ENCODE measurements around the gene MINDY4.

Gene MINDY4

GRCh38 chr7:30736291-30736690 lies 34.9 kb upstream of the MINDY4 start:
- Histone ChIP-seq H3K36me3 (replicated peaks) (no peaks in the 10 kb centered on the region), H3K27ac (no peak overlapping the region), H3K4me3 (ENCODE audit: low read depth, low read length) (no peak overlapping the region), H3K27me3 (replicated peaks) (peaks cover 1% of the 10 kb centered on the region)
- DNase-seq = no peak
- no peak for TF ChIP-seq CTCF (IDR thresholded peaks at IDR 0.05; ENCODE audit: low read depth, low read length, missing control alignments)
- in situ Hi-C loops (cut with HindIII; ENCODE audit: low pct_ligation_motif_present, low sequenced_read_pairs) = no loop called here

GRCh38 chr7:30738026-30738915 lies 32.9 kb upstream of the MINDY4 start:
- TF ChIP-seq CTCF (IDR thresholded peaks at IDR 0.05; ENCODE audit: low read depth, low read length, missing control alignments) = no peak
- in situ Hi-C loops (cut with HindIII; ENCODE audit: low pct_ligation_motif_present, low sequenced_read_pairs) = no loop called here
- no peaks in the 10 kb centered on the region for H3K36me3 ChIP-seq (replicated peaks)
- no peak overlapping the region for H3K4me3 ChIP-seq (ENCODE audit: low read depth, low read length)
- no peaks in the 10 kb centered on the region for H3K27me3 ChIP-seq (replicated peaks)
- DNase-seq = no peak
- H3K27ac ChIP-seq = no peak overlapping the region

GRCh38 chr7:30739691-30740090 lies 31.5 kb upstream of the MINDY4 start:
- Histone ChIP-seq H3K36me3 (replicated peaks) (no peaks in the 10 kb centered on the region), H3K4me3 (ENCODE audit: low read depth, low read length) (no peak overlapping the region), H3K27ac (no peak overlapping the region), H3K27me3 (replicated peaks) (no peaks in the 10 kb centered on the region)
- no peak for DNase-seq
- no peak for TF ChIP-seq CTCF (IDR thresholded peaks at IDR 0.05; ENCODE audit: low read depth, low read length, missing control alignments)
- in situ Hi-C loops (cut with HindIII; ENCODE audit: low pct_ligation_motif_present, low sequenced_read_pairs) = no loop called here

- H3K4me3 ChIP-seq (ENCODE audit: low read depth, low read length) = no peak overlapping the region
- H3K27ac ChIP-seq = no peak overlapping the region
- in situ Hi-C loops (cut with HindIII; ENCODE audit: low pct_ligation_motif_present, low sequenced_read_pairs) = no loop called here
- no peaks in the 10 kb centered on the region for H3K36me3 ChIP-seq (replicated peaks)
- H3K27me3 ChIP-seq (replicated peaks) = no peaks in the 10 kb centered on the region
- peak; percentile 99 for TF ChIP-seq CTCF (IDR thresholded peaks at IDR 0.05; ENCODE audit: low read depth, low read length, missing control alignments)
- peak; percentile 58 for DNase-seq
These were observed 30.6 kb upstream of the MINDY4 start for GRCh38 chr7:30740417-30741181.

- no peak for TF ChIP-seq CTCF (IDR thresholded peaks at IDR 0.05; ENCODE audit: low read depth, low read length, missing control alignments)
- H3K36me3 ChIP-seq (replicated peaks) = no peaks in the 10 kb centered on the region
- no peaks in the 10 kb centered on the region for H3K27me3 ChIP-seq (replicated peaks)
- in situ Hi-C loops (cut with HindIII; ENCODE audit: low pct_ligation_motif_present, low sequenced_read_pairs) = no loop called here
- no peak for DNase-seq
- H3K27ac ChIP-seq = no peak overlapping the region
- no peak overlapping the region for H3K4me3 ChIP-seq (ENCODE audit: low read depth, low read length)
These were observed 29.9 kb upstream of the MINDY4 start for GRCh38 chr7:30741289-30741688.
